ENCODE measurements around the gene RIBC2. TPM values are rescaled to one million over a fixed set of nuclear protein-coding genes. Genes with fewer than 3 reads are reported as not detected.
A peak's percentile ranks its signal among the peaks of the same experiment; 100 is the strongest.
"Not testable (repeated sequence)": the region's sequence is repeated elsewhere in the genome, so short reads cannot be mapped to it uniquely, and the experiment has no call there.

Gene RIBC2
- total RNA-seq, 2 experiments from 2014 or later = 8.2 to 9.2 TPM

- H3K27ac Mint-ChIP-seq = no peak overlapping the region
- no peak for DNase-seq
- peaks cover 6% of the 10 kb centered on the region for H3K4me1 Mint-ChIP-seq
- H3K4me3 Mint-ChIP-seq = no peak overlapping the region
- H3K27me3 Mint-ChIP-seq = no peaks in the 10 kb centered on the region
- H3K9me3 Mint-ChIP-seq = peaks cover 3% of the 10 kb centered on the region
- H3K36me3 Mint-ChIP-seq = peaks cover 14% of the 10 kb centered on the region
Observed at GRCh38 chr22:45430871-45431270, 17.4 kb downstream of the RIBC2 start.

- no peak for DNase-seq
- H3K27me3 Mint-ChIP-seq = peaks cover 9% of the 10 kb centered on the region
- H3K27ac Mint-ChIP-seq = no peak overlapping the region
- H3K36me3 Mint-ChIP-seq = no peaks in the 10 kb centered on the region
- H3K9me3 Mint-ChIP-seq = no peaks in the 10 kb centered on the region
- H3K4me3 Mint-ChIP-seq = no peak overlapping the region
- H3K4me1 Mint-ChIP-seq = peaks cover 6% of the 10 kb centered on the region
Observed at GRCh38 chr22:45434981-45435380, 21.5 kb downstream of the RIBC2 start.

GRCh38 chr22:45435544-45436139 is 22.1 kb downstream of the RIBC2 start:
- DNase-seq = peak; percentile 71
- Mint-ChIP-seq H3K36me3 (no peaks in the 10 kb centered on the region), H3K27ac (no peak overlapping the region), H3K4me1 (peaks cover 6% of the 10 kb centered on the region), H3K9me3 (no peaks in the 10 kb centered on the region), H3K27me3 (peaks cover 9% of the 10 kb centered on the region), H3K4me3 (no peak overlapping the region)

GRCh38 chr22:45436871-45437517 is 23.5 kb downstream of the RIBC2 start:
- not testable (repeated sequence) for H3K36me3 Mint-ChIP-seq, H3K4me3 Mint-ChIP-seq, H3K27ac Mint-ChIP-seq, H3K27me3 Mint-ChIP-seq, H3K9me3 Mint-ChIP-seq, DNase-seq
- peaks cover 12% of the 10 kb centered on the region for H3K4me1 Mint-ChIP-seq

- H3K4me3 Mint-ChIP-seq = no peak overlapping the region
Observed at GRCh38 chr22:45438336-45438735, 24.8 kb downstream of the RIBC2 start.

GRCh38 chr22:45440688-45441087 is 27.2 kb downstream of the RIBC2 start:
- not testable (repeated sequence) for H3K4me1 Mint-ChIP-seq, DNase-seq, H3K27ac Mint-ChIP-seq, H3K9me3 Mint-ChIP-seq, H3K36me3 Mint-ChIP-seq, H3K27me3 Mint-ChIP-seq
- H3K4me3 Mint-ChIP-seq = peak overlapping the region; percentile 44

More at GRCh38 chr22:45438336-45438735, 24.8 kb downstream of the RIBC2 start:
- DNase-seq = no peak
- H3K4me1 Mint-ChIP-seq = peaks cover 12% of the 10 kb centered on the region
- no peak overlapping the region for H3K27ac Mint-ChIP-seq
- H3K36me3 Mint-ChIP-seq = no peaks in the 10 kb centered on the region
- peaks cover 9% of the 10 kb centered on the region for H3K27me3 Mint-ChIP-seq
- H3K9me3 Mint-ChIP-seq = no peaks in the 10 kb centered on the region

- Mint-ChIP-seq H3K4me3 (peak overlapping the region; percentile 44), H3K9me3 (no peaks in the 10 kb centered on the region), H3K4me1 (peaks cover 6% of the 10 kb centered on the region), H3K27ac (no peak overlapping the region), H3K27me3 (peaks cover 9% of the 10 kb centered on the region), H3K36me3 (no peaks in the 10 kb centered on the region)
- peak; percentile 18 for DNase-seq
Observed at GRCh38 chr22:45441138-45441537, 27.6 kb downstream of the RIBC2 start.

GRCh38 chr22:45442116-45442515 is 28.6 kb downstream of the RIBC2 start:
- Mint-ChIP-seq H3K9me3 (no peaks in the 10 kb centered on the region), H3K4me1 (peaks cover 6% of the 10 kb centered on the region), H3K4me3 (no peak overlapping the region), H3K27ac (no peak overlapping the region), H3K27me3 (peaks cover 9% of the 10 kb centered on the region), H3K36me3 (no peaks in the 10 kb centered on the region)
- DNase-seq = no peak

- H3K4me3 Mint-ChIP-seq = no peak overlapping the region
- peaks cover 6% of the 10 kb centered on the region for H3K4me1 Mint-ChIP-seq
- H3K27me3 Mint-ChIP-seq = no peaks in the 10 kb centered on the region
- DNase-seq = no peak
- no peaks in the 10 kb centered on the region for H3K9me3 Mint-ChIP-seq
- no peaks in the 10 kb centered on the region for H3K36me3 Mint-ChIP-seq
- no peak overlapping the region for H3K27ac Mint-ChIP-seq
Observed at GRCh38 chr22:45444168-45444567, 30.7 kb downstream of the RIBC2 start.

- H3K4me3 Mint-ChIP-seq = no peak overlapping the region
- H3K4me1 Mint-ChIP-seq = peaks cover 6% of the 10 kb centered on the region
- H3K36me3 Mint-ChIP-seq = no peaks in the 10 kb centered on the region
- no peaks in the 10 kb centered on the region for H3K9me3 Mint-ChIP-seq
- DNase-seq = no peak
- no peaks in the 10 kb centered on the region for H3K27me3 Mint-ChIP-seq
- no peak overlapping the region for H3K27ac Mint-ChIP-seq
Observed at GRCh38 chr22:45445031-45445710, 31.7 kb downstream of the RIBC2 start.

- no peaks in the 10 kb centered on the region for H3K9me3 Mint-ChIP-seq
- no peak overlapping the region for H3K4me3 Mint-ChIP-seq
- no peaks in the 10 kb centered on the region for H3K36me3 Mint-ChIP-seq
- H3K4me1 Mint-ChIP-seq = peaks cover 1% of the 10 kb centered on the region
- no peak for DNase-seq
- no peaks in the 10 kb centered on the region for H3K27me3 Mint-ChIP-seq
- no peak overlapping the region for H3K27ac Mint-ChIP-seq
Observed at GRCh38 chr22:45446216-45446615, 32.7 kb downstream of the RIBC2 start.

- DNase-seq, H3K27ac Mint-ChIP-seq, H3K4me1 Mint-ChIP-seq, H3K36me3 Mint-ChIP-seq, H3K9me3 Mint-ChIP-seq, H3K4me3 Mint-ChIP-seq, H3K27me3 Mint-ChIP-seq: not testable (repeated sequence)
Observed at GRCh38 chr22:45447596-45447995, 34.1 kb downstream of the RIBC2 start.

GRCh38 chr22:45448431-45448830 is 34.9 kb downstream of the RIBC2 start:
- DNase-seq = no peak
- Mint-ChIP-seq H3K27ac (no peak overlapping the region), H3K4me3 (no peak overlapping the region), H3K36me3 (no peaks in the 10 kb centered on the region), H3K4me1 (no peaks in the 10 kb centered on the region), H3K9me3 (no peaks in the 10 kb centered on the region), H3K27me3 (peaks cover 3% of the 10 kb centered on the region)

GRCh38 chr22:45449442-45449841 is 35.9 kb downstream of the RIBC2 start:
- H3K27ac Mint-ChIP-seq, H3K36me3 Mint-ChIP-seq, H3K4me1 Mint-ChIP-seq, H3K4me3 Mint-ChIP-seq, H3K27me3 Mint-ChIP-seq, DNase-seq, H3K9me3 Mint-ChIP-seq: not testable (repeated sequence)

- Mint-ChIP-seq H3K4me1 (no peaks in the 10 kb centered on the region), H3K9me3 (no peaks in the 10 kb centered on the region), H3K36me3 (no peaks in the 10 kb centered on the region), H3K27ac (no peak overlapping the region), H3K4me3 (no peak overlapping the region), H3K27me3 (peaks cover 3% of the 10 kb centered on the region)
- no peak for DNase-seq
Observed at GRCh38 chr22:45450101-45450785, 36.8 kb downstream of the RIBC2 start.
